H1 (cell line): ENCODE measurements around the gene TFF1. TPM values are rescaled to one million over a fixed set of nuclear protein-coding genes. Genes with fewer than 3 reads are reported as not detected.

Experiments
- EZH2 ChIP-seq: fragments of 200-600 bp; sonication (generic); IDR thresholded peaks from 2 replicates; pipeline ENCODE4 v1.7.1; 2012; ENCODE audit warnings: low read depth, mild to moderate bottlenecking, moderate library complexity, low read length, inconsistent platforms; ENCODE audit not compliant: severe bottlenecking
- MAX ChIP-seq: IDR thresholded peaks from 2 replicates; pipeline ENCODE4 v1.6.1; 2012; ENCODE audit warnings: inconsistent platforms
- SIN3A ChIP-seq, 2 experiments: IDR thresholded peaks in 1 of 2; conservative IDR thresholded peaks in 1 of 2; 2 replicates each; pipeline ENCODE4 v1.6.1; 2011 to 2012; ENCODE audit warnings: low read length in 2 of 2, improper control_type of control experiment in 1 of 2, low read depth in 1 of 2, mild to moderate bottlenecking in 1 of 2
- SUZ12 ChIP-seq: fragments of 200-600 bp; sonication (generic); IDR thresholded peaks from 2 replicates; pipeline ENCODE4 v1.6.1; 2012; ENCODE audit warnings: mild to moderate bottlenecking, inconsistent platforms, low read length, moderate library complexity, mixed read lengths
- YY1 ChIP-seq: IDR thresholded peaks from 2 replicates; pipeline ENCODE4 v1.6.1; 2011; ENCODE audit warnings: low read depth, mild to moderate bottlenecking, low read length
- polyA plus RNA-seq, 7 experiments: library from polyadenylated mRNA; depleted of rRNA in 3 of 7; stranded (reverse) in 5 of 7; unstranded in 2 of 7; fragments of >200 nt in 5 of 7; fragments of 200-250 nt in 2 of 7; gene quantifications; 1 replicate in 5 of 7; 2 replicates in 1 of 7; 4 replicates in 1 of 7; pipeline versions ENCODE4 v1.2.1 to v1.2.3, GENCODE V29; 2011 to 2013; ENCODE audit warnings: missing spikeins in 2 of 7, mixed read lengths in 2 of 7
- total RNA-seq: library from RNA; stranded (reverse); fragmentation: NEBNext Ultra II Directional; extraction: Animal tissue kit (Norgen Biotek cat#: 25700); gene quantifications from 2 replicates; pipeline ENCODE4 v1.2.1, GENCODE V29; 2021

TFF1 gene
- total and polyA plus RNA-seq, 2 of the 8 experiments (the other 6 are each of a cell fraction or from before 2014, with no cell fraction given) = not detected

GRCh38 chr21:42314616-42315295 is 51.6 kb downstream of the TFF1 start (continued):
- TF ChIP-seq SUZ12 = no peak
- no peak for TF ChIP-seq EZH2
- no peak for TF ChIP-seq YY1
- no peak for TF ChIP-seq SIN3A (conservative IDR thresholded peaks at IDR 0.05 in 1 of 2, IDR thresholded peaks at IDR 0.05 in 1 of 2; ENCODE audit: low read depth in 1 of 2, low read length in 2 of 2)
- no peak for TF ChIP-seq MAX
